G401 (cell line): ENCODE results near the gene AQP6. TPM values are rescaled to one million over a fixed set of nuclear protein-coding genes. Genes with fewer than 3 reads are reported as not detected.
A peak's percentile ranks its signal among the peaks of the same experiment; 100 is the strongest.

Experiments
- DNase-seq: peaks from one replicate; pipeline ENCODE4 v3.0.0-alpha.2; 2015; ENCODE audit warnings: low spot score
- in situ Hi-C: cut with HindIII; loops from 2 replicates; pipeline ENCODE4 v1.10.0; 2016; ENCODE audit warnings: low sequenced_read_pairs, mixed read lengths
- total RNA-seq: library from RNA; depleted of rRNA; stranded (reverse); fragments of >200 nt; shearing (Covaris generic); gene quantifications from 2 replicates; pipeline ENCODE4 v1.2.3, GENCODE V29; 2014

AQP6 gene
- total RNA-seq, 1 experiment from 2014 or later = 1.6 TPM

GRCh38 chr12:49941556-49942511 lies 30.9 kb upstream of the AQP6 start:
- no peak for DNase-seq
- in situ Hi-C loops = no loop called here

GRCh38 chr12:49942512-49942893 lies 30.2 kb upstream of the AQP6 start:
- in situ Hi-C loops = no loop called here
- no peak for DNase-seq

- in situ Hi-C loops = no loop called here
- DNase-seq = no peak
Observed at GRCh38 chr12:49942921-49943624, 29.7 kb upstream of the AQP6 start.

- in situ Hi-C loops = no loop called here
- no peak for DNase-seq
Observed at GRCh38 chr12:49943625-49943960, 29.2 kb upstream of the AQP6 start.

- DNase-seq = no peak
- in situ Hi-C loops = no loop called here
Observed at GRCh38 chr12:49944046-49944445, 28.7 kb upstream of the AQP6 start.

GRCh38 chr12:49944718-49945117 lies 28.0 kb upstream of the AQP6 start:
- DNase-seq = no peak
- in situ Hi-C loops = no loop called here

- DNase-seq = peak; percentile 81
- in situ Hi-C loops = no loop called here
Observed at GRCh38 chr12:49945394-49946080, 27.2 kb upstream of the AQP6 start.

- DNase-seq = peak; percentile 3
- in situ Hi-C loops = no loop called here
Observed at GRCh38 chr12:49946086-49946485, 26.7 kb upstream of the AQP6 start.

- in situ Hi-C loops = no loop called here
Observed at GRCh38 chr12:49946497-49946896, 26.2 kb upstream of the AQP6 start.

GRCh38 chr12:49947593-49948226 lies 25.0 kb upstream of the AQP6 start:
- in situ Hi-C loops = no loop called here
- DNase-seq = peak; percentile 11

More at GRCh38 chr12:49946497-49946896, 26.2 kb upstream of the AQP6 start:
- DNase-seq = peak; percentile 57

GRCh38 chr12:49948866-49949845 lies 23.6 kb upstream of the AQP6 start:
- no peak for DNase-seq
- in situ Hi-C loops = no loop called here

- no peak for DNase-seq
- in situ Hi-C loops = no loop called here
Observed at GRCh38 chr12:49949866-49950265, 22.9 kb upstream of the AQP6 start.

- in situ Hi-C loops = no loop called here
- no peak for DNase-seq
Observed at GRCh38 chr12:49950273-49951251, 22.2 kb upstream of the AQP6 start, which contains the start of gene AQP2. Gene AQP2 (plus strand): TSS chr12:49950737. CDS start chr12:49950831, 94 bp downstream.

- in situ Hi-C loops = no loop called here
- no peak for DNase-seq
Observed at GRCh38 chr12:49951411-49952240, 21.1 kb upstream of the AQP6 start.

GRCh38 chr12:49952391-49953055 lies 20.2 kb upstream of the AQP6 start:
- in situ Hi-C loops = no loop called here
- no peak for DNase-seq

- DNase-seq = no peak
- in situ Hi-C loops = no loop called here
Observed at GRCh38 chr12:49953151-49953550, 19.6 kb upstream of the AQP6 start.
